ENCODE data around the gene PACRG. TPM values are rescaled to one million over a fixed set of nuclear protein-coding genes. Genes with fewer than 3 reads are reported as not detected.

PACRG gene
- total RNA-seq, 1 donor from 2014 or later: not detected

DNA sequence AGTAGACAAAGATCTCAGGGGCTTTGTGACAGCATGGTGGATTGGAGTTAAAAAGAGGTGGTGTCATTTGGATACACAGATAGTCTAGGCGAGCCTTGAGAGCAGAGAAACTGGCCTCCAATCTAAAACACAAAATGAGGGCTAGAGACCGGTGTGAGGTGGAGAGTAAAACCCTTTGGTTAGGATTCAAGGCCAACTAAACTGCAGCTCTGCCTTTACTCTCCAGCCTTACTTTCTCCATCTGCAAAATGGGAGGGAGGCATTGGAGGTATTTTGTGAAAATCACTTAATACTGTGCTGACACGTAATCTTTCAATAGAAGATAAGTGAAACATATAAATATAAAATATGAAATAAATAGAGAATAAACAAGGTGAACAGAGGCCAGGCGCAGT is 597.6 kb downstream of the PACRG start:
- intact Hi-C loops (cut with micrococcal nuclease): no loop called here

GRCh38 chr6:163327165-163327880 is 599.5 kb downstream of the PACRG start:
- intact Hi-C loops (cut with micrococcal nuclease): no loop called here

DNA sequence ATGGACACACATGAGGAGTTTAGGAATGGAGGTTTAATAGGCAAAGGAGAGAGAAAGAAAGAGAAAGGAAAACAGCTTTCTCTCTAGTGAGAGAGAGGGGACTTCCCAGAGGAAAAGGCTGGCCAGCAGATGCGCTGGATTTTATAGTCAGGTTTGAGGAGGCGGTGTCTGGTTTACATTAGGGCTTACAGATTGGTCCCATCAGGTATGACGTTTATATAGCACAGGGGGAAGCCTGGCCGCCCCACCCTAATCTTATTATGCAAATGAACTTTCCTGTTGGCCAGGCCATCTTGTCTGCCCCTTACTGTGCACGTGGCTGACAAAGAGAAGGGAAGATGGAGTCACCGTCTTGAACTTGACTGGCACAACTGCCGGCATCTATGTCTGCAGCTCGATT is 600.1 kb downstream of the PACRG start:
- intact Hi-C loops (cut with micrococcal nuclease): no loop called here

DNA sequence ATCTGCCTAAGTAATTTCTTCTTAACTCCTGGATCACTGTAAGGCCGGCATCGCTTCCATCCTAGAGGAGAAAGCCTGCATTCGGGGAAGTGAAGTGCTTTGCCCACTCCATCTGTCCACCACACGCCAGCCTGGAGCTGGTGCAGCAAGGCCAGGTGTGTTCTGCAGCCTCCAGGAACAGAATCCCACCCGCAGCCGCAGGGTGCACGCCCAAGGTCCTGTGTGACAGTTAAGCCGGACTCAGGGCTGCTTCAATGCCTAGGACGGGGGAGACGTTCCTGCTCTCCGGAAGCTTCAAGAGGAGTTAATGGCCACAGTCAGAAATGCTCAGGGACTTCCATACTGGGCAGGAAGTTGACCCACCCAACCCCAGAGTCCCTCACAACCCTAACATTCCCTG is 600.6 kb downstream of the PACRG start:
- intact Hi-C loops (cut with micrococcal nuclease): no loop called here

DNA sequence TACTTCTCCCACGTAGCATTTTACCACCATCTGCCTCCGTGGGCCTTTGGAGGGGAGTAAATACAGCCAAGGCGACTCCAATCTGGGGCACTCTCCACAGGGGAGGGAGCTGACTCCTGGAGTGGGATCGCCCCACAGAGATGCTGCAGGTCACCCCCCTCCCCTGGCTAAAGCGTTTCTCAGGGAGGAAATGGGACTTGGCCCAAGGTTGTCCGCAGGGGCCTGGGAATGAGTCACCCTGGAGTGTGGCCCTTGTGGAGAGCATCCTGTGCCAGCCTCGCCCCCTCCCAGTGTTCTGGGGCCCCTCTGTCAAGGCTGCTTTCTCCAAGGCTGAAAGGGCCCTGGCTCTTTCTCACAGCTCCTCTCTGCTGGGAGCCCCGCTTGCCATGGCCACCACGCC is 602.2 kb downstream of the PACRG start:
- intact Hi-C loops (cut with micrococcal nuclease): no loop called here

DNA sequence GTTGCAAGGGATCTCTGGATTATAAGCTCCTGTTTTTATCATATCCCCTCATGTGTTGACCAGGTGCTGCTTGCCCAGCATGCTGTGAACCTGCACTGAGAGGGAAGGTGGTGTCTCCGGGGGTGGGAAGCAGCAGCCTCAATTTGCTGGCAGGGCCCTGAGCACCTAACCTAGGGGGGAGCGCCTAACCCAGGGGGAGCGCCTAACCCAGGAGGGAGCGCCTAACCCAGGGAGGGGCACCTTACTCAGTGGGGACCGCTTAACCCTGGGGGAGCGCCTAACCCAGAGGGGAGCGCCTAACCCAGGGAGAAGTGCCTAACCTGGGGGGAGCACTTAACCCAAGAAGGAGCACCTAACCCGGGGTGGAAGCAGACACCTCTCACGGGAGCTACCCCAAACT is 603.5 kb downstream of the PACRG start:
- intact Hi-C loops (cut with micrococcal nuclease): no loop called here

DNA sequence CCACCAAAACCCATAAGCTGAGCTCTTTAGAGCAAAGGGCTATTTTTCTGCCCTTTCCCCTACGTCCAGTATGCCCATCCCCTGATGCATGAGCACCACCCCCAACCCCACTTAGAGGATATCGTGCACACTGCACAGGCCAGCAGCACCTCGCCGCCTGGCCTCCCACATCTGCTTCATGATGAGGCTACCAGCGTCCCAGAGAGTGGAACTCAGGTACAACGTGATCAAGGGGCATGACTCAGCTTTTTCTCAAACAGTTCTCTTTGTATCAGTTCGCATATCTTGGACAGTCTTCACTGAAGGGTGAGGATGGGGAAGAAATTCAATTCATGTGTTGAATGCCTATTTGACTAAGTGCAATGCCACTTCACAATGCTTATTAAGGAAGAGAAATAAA is 604.8 kb downstream of the PACRG start:
- intact Hi-C loops (cut with micrococcal nuclease): no loop called here

GRCh38 chr6:163333038-163333437 is 605.3 kb downstream of the PACRG start:
- intact Hi-C loops (cut with micrococcal nuclease): no loop called here

DNA sequence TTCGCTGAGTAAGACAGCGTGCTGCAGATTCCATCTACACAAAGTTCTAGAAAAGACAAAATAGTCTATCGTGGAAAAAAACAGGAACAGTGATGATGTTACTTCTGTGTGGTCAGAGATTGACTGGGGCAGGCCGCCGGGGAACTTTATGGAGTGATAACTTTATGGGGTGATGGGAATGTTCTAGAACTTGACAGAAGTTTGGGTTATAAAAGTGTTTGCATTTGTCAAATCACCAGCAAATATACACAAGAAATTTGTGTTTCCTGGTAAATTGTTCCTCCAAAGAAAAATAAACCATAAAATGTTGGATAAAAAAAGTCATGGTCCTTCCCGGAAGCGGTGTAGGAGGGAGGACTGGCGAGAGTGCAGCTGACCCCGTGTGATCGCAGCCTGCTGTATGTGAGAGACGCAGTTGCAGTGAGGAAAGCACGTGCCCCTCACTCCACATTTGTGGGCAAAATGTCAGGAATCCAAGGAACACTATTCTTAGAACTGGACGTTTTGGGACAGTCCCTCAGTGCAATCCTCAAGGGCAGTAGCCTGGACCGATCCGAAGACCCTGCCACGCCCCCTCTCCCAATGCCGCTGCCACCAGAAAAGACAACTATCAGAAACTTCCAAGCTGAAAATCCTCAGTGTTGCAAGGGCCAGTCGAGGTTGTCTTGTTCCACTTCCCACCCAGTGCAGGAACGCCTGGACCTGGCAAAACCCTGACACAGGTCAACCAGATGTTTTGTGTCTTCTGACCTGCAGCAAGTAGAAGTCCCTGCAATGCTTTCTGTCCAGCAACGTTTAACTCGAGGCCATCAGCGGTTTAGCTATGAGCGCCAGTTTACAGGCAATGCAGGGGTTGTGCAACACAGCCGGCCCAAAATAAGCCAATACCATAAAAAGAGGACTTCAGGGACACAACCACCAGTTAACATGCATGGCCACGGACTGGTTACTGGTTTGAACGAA is 606.2 kb downstream of the PACRG start:
- intact Hi-C loops (cut with micrococcal nuclease): no loop called here

DNA sequence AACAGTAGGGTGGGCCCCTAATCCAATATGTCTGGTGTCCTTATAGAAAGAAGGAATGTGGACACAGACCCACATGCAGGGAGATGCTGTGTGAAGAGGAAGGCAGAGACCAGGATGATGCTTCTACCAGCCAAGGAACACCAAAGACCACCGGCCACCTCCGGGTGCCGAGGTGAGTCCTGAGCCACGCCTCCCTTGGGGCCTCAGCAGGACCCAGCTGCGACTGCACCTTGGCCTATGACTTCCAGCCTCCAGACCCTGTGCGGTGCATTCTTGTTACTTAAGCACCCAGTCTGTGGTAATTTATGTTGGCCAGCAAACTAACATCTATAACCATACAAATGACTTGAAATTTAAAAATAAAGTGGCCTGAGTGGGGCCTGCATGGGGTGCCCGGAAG is 607.3 kb downstream of the PACRG start:
- intact Hi-C loops (cut with micrococcal nuclease): no loop called here

DNA sequence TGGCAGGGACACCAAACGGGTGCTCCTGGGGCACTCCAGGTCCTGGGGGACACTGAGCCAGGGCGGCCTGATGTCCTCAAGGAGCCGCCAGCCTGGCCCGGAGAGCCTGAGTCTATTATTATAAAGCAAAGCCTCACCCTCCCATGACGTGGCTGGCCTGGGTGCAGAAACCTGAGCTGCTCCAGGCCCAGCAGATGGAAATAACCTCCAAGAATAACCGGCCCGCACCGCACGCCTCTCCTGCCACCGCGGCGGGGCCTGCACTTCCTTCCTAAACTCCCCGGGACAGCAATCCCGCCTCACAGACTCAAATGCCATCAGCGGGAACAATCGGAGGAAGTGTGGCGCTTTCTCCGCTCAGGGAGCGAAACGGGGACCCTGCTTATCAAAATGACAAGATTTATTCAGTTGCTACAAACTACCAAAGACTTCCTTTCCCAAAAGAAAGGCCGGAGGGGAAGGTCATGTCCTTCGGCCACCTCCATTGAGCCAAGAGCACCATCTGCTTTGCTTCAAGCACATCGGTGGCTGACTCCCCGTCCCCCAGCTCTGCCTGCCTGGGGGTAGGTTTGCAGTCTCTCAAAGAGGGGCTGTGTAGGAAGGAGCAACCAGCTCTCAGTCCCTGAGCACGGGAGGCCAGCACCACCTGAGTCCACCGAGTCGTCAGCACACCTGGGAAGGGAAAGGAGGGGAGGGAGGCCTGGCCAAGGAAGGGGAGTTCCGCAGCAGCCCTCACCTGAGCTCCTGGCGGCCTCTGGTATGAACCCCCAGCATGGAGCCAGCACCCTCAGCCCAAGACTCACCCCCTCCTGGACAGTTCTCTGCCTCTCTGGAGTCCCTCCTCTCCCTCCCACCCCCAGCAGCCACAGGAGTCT is 608.1 kb downstream of the PACRG start:
- intact Hi-C loops (cut with micrococcal nuclease): no loop called here

GRCh38 chr6:163336961-163337360 is 609.2 kb downstream of the PACRG start:
- intact Hi-C loops (cut with micrococcal nuclease): no loop called here

- intact Hi-C loops (cut with micrococcal nuclease): no loop called here
Observed at GRCh38 chr6:163337958-163338357, 610.2 kb downstream of the PACRG start.

DNA sequence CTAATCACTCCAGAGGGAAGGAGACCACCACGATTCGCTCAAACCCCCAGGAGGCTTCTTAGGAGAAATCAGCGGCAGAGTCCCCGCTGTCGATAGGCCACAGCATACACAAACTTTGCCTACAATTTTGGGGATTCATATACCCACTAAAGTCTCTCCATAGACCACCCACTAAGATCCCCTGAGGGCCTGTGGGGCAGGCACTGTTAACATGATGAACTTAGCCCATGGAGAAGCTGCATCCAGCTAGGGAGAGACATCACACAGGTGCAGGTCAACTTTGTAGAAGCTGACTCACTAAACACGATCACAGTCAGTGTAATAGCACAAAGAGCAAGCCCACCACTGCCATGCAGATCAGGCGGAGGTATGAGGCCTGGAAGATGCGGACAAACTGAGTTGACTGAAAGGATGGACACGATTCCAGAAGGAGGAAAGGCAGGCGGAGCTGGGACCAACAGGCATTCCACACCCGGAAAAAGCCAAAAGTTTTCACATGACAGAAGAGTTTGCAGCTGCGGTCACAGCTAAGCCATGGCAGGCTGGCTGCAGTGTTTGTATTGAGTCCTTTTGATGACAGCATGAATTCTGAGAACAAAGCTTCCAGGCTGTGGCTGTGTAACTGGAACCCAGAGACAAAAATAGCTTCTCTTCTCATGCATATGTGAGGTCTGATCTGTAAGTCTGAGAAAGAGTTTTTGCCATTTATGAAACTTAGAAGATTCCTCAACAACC is 611.1 kb downstream of the PACRG start:
- intact Hi-C loops (cut with micrococcal nuclease): no loop called here

GRCh38 chr6:163339466-163339865 is 611.7 kb downstream of the PACRG start:
- intact Hi-C loops (cut with micrococcal nuclease): no loop called here

DNA sequence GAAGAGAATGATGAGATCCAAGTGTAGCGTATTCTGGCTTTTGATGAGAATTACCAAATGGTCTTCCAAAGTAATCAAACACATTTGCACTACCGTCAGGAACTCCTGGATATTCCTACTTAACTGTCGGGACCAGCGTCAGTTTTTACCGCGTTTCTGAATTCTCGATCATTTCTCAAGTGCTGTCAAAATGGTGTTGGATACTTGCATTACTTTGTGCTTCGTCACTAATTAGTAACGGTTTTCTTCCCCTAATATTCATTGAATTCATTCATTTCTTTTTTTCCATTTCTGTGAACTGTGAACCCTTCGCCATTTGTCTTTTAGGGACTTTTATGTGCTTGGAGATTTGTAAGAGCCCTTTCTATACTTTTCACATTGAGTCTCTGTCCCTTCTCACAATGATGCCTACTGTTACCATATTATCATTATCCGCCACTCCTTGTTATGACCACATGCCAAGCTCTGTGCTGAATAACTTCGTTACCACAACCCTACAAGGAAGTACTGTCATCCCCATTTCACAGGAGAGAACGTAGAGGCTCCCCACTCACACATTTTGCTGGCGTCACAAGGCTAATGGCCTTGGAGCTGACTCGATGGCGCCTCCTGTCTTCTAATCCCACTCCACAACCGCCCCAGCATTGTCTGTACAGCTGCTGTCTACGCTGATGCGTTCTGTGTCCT is 612.6 kb downstream of the PACRG start:
- intact Hi-C loops (cut with micrococcal nuclease): no loop called here

DNA sequence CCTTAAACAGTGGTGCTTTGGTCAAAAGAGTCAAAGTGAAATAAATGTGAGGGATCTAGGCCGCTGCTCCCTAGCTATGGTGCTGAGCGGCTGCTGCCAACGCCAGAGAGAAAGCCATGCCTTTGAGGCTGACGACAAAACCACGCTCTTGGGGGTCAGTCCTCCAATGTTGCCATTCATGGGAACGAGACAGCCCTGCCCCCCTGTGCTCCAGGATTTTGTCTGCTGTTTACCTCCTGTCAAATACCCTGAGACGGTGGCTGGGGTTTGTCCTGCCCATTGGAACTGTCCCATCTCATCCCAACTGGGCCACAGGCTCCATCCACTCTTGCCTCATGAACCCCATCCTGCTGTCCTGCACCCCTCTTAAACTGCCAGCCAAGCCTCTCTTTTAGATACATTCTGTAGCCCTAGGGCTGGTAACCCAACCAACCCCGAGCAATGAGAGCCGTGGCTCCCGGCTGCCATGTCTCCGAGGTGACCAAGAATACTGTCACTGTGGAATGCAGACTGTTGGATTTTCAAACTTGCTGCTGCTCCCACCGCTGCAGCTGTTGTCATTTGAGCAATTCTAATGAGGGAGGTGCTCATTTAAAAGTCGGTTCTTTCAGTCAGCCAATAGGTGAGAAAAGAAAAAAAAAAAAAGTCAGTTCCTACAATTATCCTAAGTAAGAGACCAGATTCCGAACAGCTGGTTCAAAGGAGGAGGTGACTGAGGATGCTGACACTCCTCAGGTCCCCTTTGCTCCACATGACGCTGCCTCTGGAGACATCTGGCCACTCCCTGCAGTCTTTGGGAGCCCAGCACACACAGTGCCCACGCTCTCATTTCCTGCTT is 613.7 kb downstream of the PACRG start:
- intact Hi-C loops (cut with micrococcal nuclease): no loop called here

- intact Hi-C loops (cut with micrococcal nuclease): no loop called here
Observed at GRCh38 chr6:163342571-163343539, 615.1 kb downstream of the PACRG start.
